Stimulated activated CD4-positive, alpha-beta T cell treated with anti-CD3 and anti-CD28 coated beads, Interleukin-12 subunit alpha, Interleukin-12 subunit beta, amount 100 ng/mL, for 4 hours (primary cell): Measurements from ENCODE around the gene KRT222.

Source experiments
- DNase-seq: peaks from one replicate; pipeline ENCODE4 v3.0.0-alpha.2; 2020

Gene KRT222

GRCh38 chr17:40651939-40652338, 13.0 kb downstream of the KRT222 start:
- DNase-seq, result no peak

GRCh38 chr17:40648384-40648968, 16.5 kb downstream of the KRT222 start:
- DNase-seq, result no peak

GRCh38 chr17:40647624-40648383, 17.2 kb downstream of the KRT222 start, which contains the start of gene SMARCE1:
SMARCE1 (minus strand) TSS chr17:40647818; CDS start chr17:40645802, 2,016 bp downstream.
- peak; percentile 65 for DNase-seq

- DNase-seq, result no peak
Observed at GRCh38 chr17:40646791-40647623, 18.0 kb downstream of the KRT222 start.

- no peak for DNase-seq
Observed at GRCh38 chr17:40645943-40646342, 19.0 kb downstream of the KRT222 start.

GRCh38 chr17:40645291-40645690, 19.7 kb downstream of the KRT222 start:
- DNase-seq, result no peak

- no peak for DNase-seq
Observed at GRCh38 chr17:40637931-40638330, 27.0 kb downstream of the KRT222 start.

GRCh38 chr17:40633871-40634270, 31.1 kb downstream of the KRT222 start:
- DNase-seq, result no peak

- no peak for DNase-seq
Observed at GRCh38 chr17:40632216-40632615, 32.8 kb downstream of the KRT222 start.

GRCh38 chr17:40629842-40630241, 35.1 kb downstream of the KRT222 start:
- no peak for DNase-seq

GRCh38 chr17:40625311-40625710, 39.7 kb downstream of the KRT222 start:
- no peak for DNase-seq

GRCh38 chr17:40623419-40624210, 41.4 kb downstream of the KRT222 start:
- DNase-seq, result no peak

GRCh38 chr17:40622509-40622928, 42.5 kb downstream of the KRT222 start:
- DNase-seq, result no peak

- DNase-seq, result no peak
Observed at GRCh38 chr17:40621578-40621977, 43.4 kb downstream of the KRT222 start.

GRCh38 chr17:40621019-40621418, 44.0 kb downstream of the KRT222 start:
- DNase-seq, result no peak

- DNase-seq, result no peak
Observed at GRCh38 chr17:40618754-40619625, 46.0 kb downstream of the KRT222 start.

GRCh38 chr17:40617678-40618240, 47.2 kb downstream of the KRT222 start:
- no peak for DNase-seq

GRCh38 chr17:40616592-40616991, 48.4 kb downstream of the KRT222 start:
- no peak for DNase-seq

- no peak for DNase-seq
Observed at GRCh38 chr17:40615841-40616476, 49.0 kb downstream of the KRT222 start.

GRCh38 chr17:40615068-40615840, 49.7 kb downstream of the KRT222 start:
- DNase-seq, result no peak
